NB4 (cell line): ENCODE measurements around the gene FAM131A.
A peak's percentile ranks its signal among the peaks of the same experiment; 100 is the strongest.

Experiments
- DNase-seq: peaks from one replicate; pipeline ENCODE4 v3.0.0; 2010; ENCODE audit warnings: low read depth
- H3K4me3 ChIP-seq: one replicate; pipeline ENCODE4 v1.5.1; 2011; ENCODE audit warnings: mild to moderate bottlenecking, low read depth, low read length, moderate library complexity
- MYC ChIP-seq: IDR thresholded peaks from 2 replicates; pipeline ENCODE4 v1.6.1; 2011; ENCODE audit warnings: low read depth, low read length
- POLR2A ChIP-seq: IDR thresholded peaks from 2 replicates; pipeline ENCODE4 v1.6.1; 2011; ENCODE audit warnings: mild to moderate bottlenecking; ENCODE audit not compliant: insufficient read length; ENCODE audit errors: extremely low read depth
- TF ChIP-seq, protein P1 (sequence below): IDR thresholded peaks from 2 replicates; pipeline ENCODE4 v1.6.1; 2011; ENCODE audit warnings: low read depth, low read length
- TF ChIP-seq, protein P2 (sequence below): IDR thresholded peaks from one replicate; pipeline ENCODE4 v1.5.1; 2012; ENCODE audit warnings: low read depth, low read length

Gene FAM131A, protein sequence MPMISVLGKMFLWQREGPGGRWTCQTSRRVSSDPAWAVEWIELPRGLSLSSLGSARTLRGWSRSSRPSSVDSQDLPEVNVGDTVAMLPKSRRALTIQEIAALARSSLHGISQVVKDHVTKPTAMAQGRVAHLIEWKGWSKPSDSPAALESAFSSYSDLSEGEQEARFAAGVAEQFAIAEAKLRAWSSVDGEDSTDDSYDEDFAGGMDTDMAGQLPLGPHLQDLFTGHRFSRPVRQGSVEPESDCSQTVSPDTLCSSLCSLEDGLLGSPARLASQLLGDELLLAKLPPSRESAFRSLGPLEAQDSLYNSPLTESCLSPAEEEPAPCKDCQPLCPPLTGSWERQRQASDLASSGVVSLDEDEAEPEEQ

DNA sequence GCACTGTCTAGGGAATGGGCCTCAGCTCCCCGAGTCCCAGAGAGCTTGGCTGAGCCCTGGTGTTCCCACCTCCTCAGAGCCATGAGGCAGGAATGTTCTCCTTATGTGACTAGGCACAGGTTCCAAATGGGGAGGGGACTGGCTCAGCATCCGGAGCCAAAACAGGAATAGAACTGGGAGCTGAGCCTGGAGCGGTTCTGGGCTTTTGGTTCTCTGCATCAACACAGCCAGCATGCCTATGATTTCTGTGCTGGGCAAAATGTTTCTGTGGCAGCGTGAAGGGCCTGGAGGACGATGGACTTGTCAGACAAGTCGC lies at the start of gene FAM131A:
FAM131A (plus strand) TSS at position 202 of the 316 bp plus-strand sequence; CDS start at position 233, 31 bp downstream.
- TF ChIP-seq, protein P1, sequence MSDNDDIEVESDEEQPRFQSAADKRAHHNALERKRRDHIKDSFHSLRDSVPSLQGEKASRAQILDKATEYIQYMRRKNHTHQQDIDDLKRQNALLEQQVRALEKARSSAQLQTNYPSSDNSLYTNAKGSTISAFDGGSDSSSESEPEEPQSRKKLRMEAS = no peak
- TF ChIP-seq MYC = no peak
- TF ChIP-seq POLR2A = no peak
- TF ChIP-seq, protein P2, sequence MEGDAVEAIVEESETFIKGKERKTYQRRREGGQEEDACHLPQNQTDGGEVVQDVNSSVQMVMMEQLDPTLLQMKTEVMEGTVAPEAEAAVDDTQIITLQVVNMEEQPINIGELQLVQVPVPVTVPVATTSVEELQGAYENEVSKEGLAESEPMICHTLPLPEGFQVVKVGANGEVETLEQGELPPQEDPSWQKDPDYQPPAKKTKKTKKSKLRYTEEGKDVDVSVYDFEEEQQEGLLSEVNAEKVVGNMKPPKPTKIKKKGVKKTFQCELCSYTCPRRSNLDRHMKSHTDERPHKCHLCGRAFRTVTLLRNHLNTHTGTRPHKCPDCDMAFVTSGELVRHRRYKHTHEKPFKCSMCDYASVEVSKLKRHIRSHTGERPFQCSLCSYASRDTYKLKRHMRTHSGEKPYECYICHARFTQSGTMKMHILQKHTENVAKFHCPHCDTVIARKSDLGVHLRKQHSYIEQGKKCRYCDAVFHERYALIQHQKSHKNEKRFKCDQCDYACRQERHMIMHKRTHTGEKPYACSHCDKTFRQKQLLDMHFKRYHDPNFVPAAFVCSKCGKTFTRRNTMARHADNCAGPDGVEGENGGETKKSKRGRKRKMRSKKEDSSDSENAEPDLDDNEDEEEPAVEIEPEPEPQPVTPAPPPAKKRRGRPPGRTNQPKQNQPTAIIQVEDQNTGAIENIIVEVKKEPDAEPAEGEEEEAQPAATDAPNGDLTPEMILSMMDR = no peak
- DNase-seq = no peak
- H3K4me3 ChIP-seq = no peak within 1 kb of the TSS

DNA sequence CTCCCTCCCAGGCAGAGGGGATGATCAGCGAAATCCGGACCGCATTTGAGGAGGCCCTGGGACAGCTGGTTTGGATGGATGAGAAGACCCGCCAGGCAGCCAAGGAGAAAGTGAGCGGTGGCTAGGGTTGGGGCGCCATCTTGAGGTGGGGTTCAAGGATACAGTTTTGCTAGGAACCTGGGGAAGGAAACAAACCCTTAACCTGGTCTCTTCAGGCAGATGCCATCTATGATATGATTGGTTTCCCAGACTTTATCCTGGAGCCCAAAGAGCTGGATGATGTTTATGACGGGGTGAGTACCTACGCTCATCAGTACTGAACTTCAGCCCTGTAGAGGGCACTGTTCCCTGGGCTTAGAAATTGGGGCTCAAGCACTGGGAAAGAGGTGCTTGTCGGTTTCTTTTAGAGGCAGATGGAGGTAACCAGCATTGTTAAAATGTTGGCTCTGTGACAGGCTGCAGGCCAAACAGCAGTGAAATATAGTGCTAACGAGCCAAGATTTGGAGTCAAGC lies 47.9 kb upstream of the FAM131A start:
- no peak overlapping the region for H3K4me3 ChIP-seq
- TF ChIP-seq POLR2A (no peak), MYC (0 out of 2 replicates have a peak, but pooled peaks have one; percentile 24)
- TF ChIP-seq, protein P2 = peak; percentile 66
- TF ChIP-seq, protein P1 = no peak
- DNase-seq = peak; percentile 72

DNA sequence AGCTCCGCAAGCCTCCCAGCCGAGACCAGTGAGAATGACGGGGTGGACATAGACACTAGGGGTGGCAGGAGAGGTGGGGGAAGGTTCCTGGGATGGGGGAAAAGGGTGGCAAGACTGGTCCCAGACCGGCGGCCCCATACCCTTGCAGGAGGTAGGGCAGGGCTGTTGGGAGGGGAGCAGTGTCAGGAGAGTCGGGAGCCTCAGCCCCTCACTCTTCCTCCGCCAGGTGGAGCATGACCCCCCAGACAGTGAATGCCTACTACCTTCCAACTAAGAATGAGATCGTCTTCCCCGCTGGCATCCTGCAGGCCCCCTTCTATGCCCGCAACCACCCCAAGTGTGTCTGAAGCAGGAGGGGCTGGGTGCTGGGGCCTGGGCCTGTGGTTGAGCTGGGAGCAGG lies 47.1 kb upstream of the FAM131A start:
- no peak overlapping the region for H3K4me3 ChIP-seq
- TF ChIP-seq MYC (no peak), POLR2A (no peak)
- TF ChIP-seq, protein P2 = no peak
- no peak for DNase-seq

DNA sequence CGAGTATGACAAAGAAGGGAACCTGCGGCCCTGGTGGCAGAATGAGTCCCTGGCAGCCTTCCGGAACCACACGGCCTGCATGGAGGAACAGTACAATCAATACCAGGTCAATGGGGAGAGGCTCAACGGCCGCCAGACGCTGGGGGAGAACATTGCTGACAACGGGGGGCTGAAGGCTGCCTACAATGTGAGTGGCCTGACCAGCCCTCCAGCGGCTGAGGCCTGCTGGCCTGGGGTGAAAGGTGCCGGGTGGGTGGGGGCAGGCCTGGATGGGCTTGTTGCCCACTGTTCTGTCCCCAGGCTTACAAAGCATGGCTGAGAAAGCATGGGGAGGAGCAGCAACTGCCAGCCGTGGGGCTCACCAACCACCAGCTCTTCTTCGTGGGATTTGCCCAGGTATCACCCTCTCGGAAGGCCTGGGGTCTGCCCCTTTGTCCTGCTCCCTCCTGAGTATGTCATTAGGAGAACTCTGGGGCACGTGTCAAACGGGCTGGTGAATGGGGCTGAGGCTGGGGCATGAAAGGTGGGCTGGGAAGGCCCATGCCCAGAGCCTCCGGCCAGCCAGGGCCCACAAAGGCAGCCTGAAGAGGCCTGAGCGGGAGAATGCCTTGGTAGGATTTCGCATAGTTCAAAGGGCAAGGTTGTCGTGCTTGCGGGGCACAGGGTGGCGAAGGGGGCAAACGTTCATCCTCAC lies 46.2 kb upstream of the FAM131A start:
- TF ChIP-seq, protein P2 = no peak
- no peak for TF ChIP-seq MYC
- no peak for DNase-seq
- no peak overlapping the region for H3K4me3 ChIP-seq

DNA sequence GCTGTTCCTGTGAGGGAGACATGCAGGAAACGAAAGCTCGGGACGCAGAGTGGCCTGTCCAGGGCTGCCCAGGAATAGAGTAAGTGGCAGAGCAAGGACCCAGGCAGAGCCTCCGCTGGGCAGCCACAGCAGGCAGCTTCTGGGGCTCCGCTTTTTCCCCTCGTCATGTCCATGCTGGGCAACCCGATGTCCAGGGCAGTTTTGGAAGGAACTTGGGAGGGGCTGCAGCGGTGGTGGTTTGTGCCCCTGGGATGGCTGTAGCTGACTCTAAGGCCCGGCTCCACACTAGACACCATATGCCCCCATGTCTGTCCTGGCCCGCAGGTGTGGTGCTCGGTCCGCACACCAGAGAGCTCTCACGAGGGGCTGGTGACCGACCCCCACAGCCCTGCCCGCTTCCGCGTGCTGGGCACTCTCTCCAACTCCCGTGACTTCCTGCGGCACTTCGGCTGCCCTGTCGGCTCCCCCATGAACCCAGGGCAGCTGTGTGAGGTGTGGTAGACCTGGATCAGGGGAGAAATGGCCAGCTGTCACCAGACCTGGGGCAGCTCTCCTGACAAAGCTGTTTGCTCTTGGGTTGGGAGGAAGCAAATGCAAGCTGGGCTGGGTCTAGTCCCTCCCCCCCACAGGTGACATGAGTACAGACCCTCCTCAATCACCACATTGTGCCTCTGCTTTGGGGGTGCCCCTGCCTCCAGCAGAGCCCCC lies 45.5 kb upstream of the FAM131A start:
- DNase-seq = no peak
- TF ChIP-seq, protein P1 = no peak
- TF ChIP-seq POLR2A = no peak
- TF ChIP-seq, protein P2 = no peak
- TF ChIP-seq MYC = no peak
- no peak overlapping the region for H3K4me3 ChIP-seq
